DND-41 (cell line): ENCODE results near the gene C19orf33.
"Not testable (repeated sequence)": the region's sequence is repeated elsewhere in the genome, so short reads cannot be mapped to it uniquely, and the experiment has no call there.

Experiments
- ATAC-seq: fragments of 200-7000 bp; cut with Tn5 transposase; 3 replicates; pipeline ENCODE4 v1.9.1; 2021; ENCODE audit warnings: low read depth; ENCODE audit not compliant: insufficient read depth
- DNase-seq: peaks from one replicate; pipeline ENCODE4 v3.0.0-alpha.2; 2020
- H2AFZ ChIP-seq: 2 replicates; pipeline ENCODE4 v1.6.0; 2012; ENCODE audit warnings: low read depth, low read length
- H3K27ac ChIP-seq: 2 replicates; pipeline ENCODE4 v1.5.1; 2012; ENCODE audit warnings: low read length, inconsistent platforms
- H3K27me3 ChIP-seq: fragments of 200-600 bp; sonication (generic); 2 replicates; pipeline ENCODE4 v1.6.0; 2012; ENCODE audit warnings: low read length, mild to moderate bottlenecking, inconsistent platforms; ENCODE audit not compliant: insufficient read depth, poor library complexity
- H3K36me3 ChIP-seq: 2 replicates; pipeline ENCODE4 v1.5.1; 2012; ENCODE audit warnings: low read length, inconsistent platforms; ENCODE audit not compliant: insufficient read depth
- H3K4me1 ChIP-seq: 2 replicates; pipeline ENCODE4 v1.5.1; 2012; ENCODE audit warnings: mild to moderate bottlenecking, low read length; ENCODE audit not compliant: insufficient read depth
- H3K4me2 ChIP-seq: 2 replicates; pipeline ENCODE4 v1.6.0; 2012; ENCODE audit warnings: mild to moderate bottlenecking, moderate library complexity, low read length, inconsistent platforms; ENCODE audit not compliant: insufficient read depth
- H3K4me3 ChIP-seq, 2 experiments: fragments of 200-600 bp in 1 of 2; shearing (Covaris generic) in 1 of 2; 2 replicates each; pipeline ENCODE4 v1.5.1; 2012 to 2016; ENCODE audit warnings: inconsistent platforms in 2 of 2, low read length in 2 of 2, mild to moderate bottlenecking in 2 of 2, low read depth in 1 of 2, moderate library complexity in 1 of 2
- H3K79me2 ChIP-seq: 2 replicates; pipeline ENCODE4 v1.6.0; 2012; ENCODE audit warnings: low read length, inconsistent platforms; ENCODE audit not compliant: insufficient read depth
- H3K9ac ChIP-seq: 2 replicates; pipeline ENCODE4 v1.6.0; 2012; ENCODE audit warnings: low read depth, mild to moderate bottlenecking, inconsistent platforms, low read length, moderate library complexity
- H3K9me3 ChIP-seq: 2 replicates; pipeline ENCODE4 v1.5.1; 2012; ENCODE audit warnings: low read length, moderate library complexity, mild to moderate bottlenecking, inconsistent platforms; ENCODE audit not compliant: insufficient read depth, severe bottlenecking
- H4K20me1 ChIP-seq: 2 replicates; pipeline ENCODE4 v1.6.0; 2012; ENCODE audit warnings: low read length; ENCODE audit not compliant: insufficient read depth
- EZH2 ChIP-seq: IDR thresholded peaks from 3 replicates; pipeline ENCODE4 v1.6.1; 2012; ENCODE audit warnings: borderline replicate concordance, low read depth, mild to moderate bottlenecking, moderate library complexity, low read length, inconsistent platforms; ENCODE audit not compliant: severe bottlenecking
- TF ChIP-seq, protein P1 (sequence below): IDR thresholded peaks from 2 replicates; pipeline ENCODE4 v1.5.1; 2012; ENCODE audit warnings: borderline replicate concordance, low read length, moderate library complexity, mild to moderate bottlenecking; ENCODE audit not compliant: poor library complexity, severe bottlenecking; ENCODE audit errors: extremely low read depth

Gene C19orf33

DNA sequence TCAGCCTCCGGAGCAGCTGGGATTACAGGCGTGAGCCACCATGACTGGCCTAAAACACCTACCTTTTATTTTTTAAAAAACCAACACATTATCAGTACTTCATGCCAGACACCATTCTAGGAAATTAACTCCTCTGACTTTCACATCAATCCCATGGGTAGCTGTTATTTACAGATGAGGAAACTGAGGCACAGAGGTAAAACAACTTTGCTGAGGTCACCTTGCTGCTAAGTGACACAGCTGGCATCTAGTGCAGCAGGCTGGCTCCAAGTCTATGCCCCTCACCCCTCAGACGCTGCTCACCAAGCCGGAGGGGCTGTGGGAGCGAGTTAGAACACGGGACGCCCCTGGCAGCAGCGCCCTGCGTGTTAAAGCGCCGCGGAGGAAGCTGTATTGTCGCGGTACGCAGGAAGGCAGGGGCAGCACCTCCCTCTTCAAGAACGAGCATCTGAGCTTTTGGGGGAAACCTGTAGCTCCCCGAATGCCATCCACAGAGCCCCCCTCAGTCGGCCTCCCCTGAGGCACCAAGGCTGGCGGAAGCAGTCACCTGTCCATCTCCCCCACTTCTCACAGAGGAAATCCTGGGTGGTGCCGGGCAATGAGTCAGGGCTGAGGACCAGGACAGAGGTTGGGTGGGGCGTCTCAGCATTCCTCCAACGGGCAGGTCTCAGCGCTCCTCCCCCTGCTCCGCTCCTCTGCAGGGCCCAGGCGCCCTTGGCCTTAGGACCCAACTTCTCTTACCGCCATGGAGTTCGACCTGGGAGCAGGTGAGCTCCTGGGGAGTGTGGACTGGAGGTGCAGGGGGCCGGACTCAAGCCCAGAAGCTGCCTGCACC lies at the start of gene C19orf33:
C19orf33 (plus strand) TSS at position 735 of the 835 bp plus-strand sequence; CDS start at position 746, 11 bp downstream.
- Histone ChIP-seq H3K27me3 (no peaks in the 10 kb centered on the region), H4K20me1 (0 out of 2 replicates have a peak, but pooled peaks cover 6% of the 10 kb centered on the region), H3K36me3 (peaks cover 34% of the 10 kb centered on the region), H3K4me2 (no peak within 1 kb of the TSS), H3K27ac (no peak within 1 kb of the TSS), H3K9ac (no peak within 1 kb of the TSS), H3K79me2 (no peaks in the 10 kb centered on the region), H3K4me1 (no peaks in the 10 kb centered on the region), H2AFZ (no peak within 1 kb of the TSS), H3K4me3 (no peak within 1 kb of the TSS), H3K9me3 (no peaks in the 10 kb centered on the region)
- DNase-seq: no peak
- no peak for TF ChIP-seq EZH2
- TF ChIP-seq, protein P1, sequence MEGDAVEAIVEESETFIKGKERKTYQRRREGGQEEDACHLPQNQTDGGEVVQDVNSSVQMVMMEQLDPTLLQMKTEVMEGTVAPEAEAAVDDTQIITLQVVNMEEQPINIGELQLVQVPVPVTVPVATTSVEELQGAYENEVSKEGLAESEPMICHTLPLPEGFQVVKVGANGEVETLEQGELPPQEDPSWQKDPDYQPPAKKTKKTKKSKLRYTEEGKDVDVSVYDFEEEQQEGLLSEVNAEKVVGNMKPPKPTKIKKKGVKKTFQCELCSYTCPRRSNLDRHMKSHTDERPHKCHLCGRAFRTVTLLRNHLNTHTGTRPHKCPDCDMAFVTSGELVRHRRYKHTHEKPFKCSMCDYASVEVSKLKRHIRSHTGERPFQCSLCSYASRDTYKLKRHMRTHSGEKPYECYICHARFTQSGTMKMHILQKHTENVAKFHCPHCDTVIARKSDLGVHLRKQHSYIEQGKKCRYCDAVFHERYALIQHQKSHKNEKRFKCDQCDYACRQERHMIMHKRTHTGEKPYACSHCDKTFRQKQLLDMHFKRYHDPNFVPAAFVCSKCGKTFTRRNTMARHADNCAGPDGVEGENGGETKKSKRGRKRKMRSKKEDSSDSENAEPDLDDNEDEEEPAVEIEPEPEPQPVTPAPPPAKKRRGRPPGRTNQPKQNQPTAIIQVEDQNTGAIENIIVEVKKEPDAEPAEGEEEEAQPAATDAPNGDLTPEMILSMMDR: no peak
- no peak; the same call in 2 of the 3 replicates for ATAC-seq

DNA sequence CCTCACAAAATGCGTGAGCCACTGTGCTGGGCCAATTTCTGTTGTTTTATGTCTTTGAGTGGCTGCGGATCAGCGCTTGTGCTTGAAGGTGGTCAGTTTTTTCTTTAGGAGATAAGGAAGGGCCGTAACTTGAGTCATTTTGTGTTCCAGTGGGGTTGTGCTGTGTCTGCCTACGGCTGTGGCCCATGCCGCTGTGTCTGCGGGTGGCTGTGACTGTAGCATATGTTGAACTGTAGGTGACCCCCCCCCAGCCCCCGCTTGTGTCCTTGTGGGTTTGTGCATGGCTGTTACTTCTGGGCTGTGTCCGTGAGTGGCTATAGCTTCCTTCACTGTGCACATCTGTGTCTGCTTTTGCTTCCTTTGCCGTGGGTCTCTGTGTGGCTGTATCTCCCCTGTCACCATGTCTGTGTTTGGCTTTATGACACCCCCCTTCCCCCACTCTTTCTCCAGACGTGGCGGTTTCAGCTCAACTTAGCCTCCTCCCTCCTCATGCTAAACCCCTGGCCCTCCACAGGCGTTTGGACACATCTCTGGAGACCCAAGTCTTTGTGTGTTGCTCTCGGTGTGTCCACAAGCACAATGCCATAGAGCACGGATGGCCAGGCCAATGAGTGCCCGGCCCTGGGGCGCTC lies 48.6 kb upstream of the C19orf33 start:
- Histone ChIP-seq H3K9ac (no peak overlapping the region), H3K79me2 (no peaks in the 10 kb centered on the region), H3K27ac (no peak overlapping the region), H3K9me3 (no peaks in the 10 kb centered on the region), H3K4me2 (no peak overlapping the region), H3K36me3 (no peaks in the 10 kb centered on the region), H2AFZ (no peak overlapping the region), H3K27me3 (no peaks in the 10 kb centered on the region), H3K4me3 (no peak overlapping the region), H4K20me1 (no peaks in the 10 kb centered on the region), H3K4me1 (no peaks in the 10 kb centered on the region)
- DNase-seq (no peak), ATAC-seq (no peak)
- TF ChIP-seq EZH2: no peak
- TF ChIP-seq, protein P1: no peak

DNA sequence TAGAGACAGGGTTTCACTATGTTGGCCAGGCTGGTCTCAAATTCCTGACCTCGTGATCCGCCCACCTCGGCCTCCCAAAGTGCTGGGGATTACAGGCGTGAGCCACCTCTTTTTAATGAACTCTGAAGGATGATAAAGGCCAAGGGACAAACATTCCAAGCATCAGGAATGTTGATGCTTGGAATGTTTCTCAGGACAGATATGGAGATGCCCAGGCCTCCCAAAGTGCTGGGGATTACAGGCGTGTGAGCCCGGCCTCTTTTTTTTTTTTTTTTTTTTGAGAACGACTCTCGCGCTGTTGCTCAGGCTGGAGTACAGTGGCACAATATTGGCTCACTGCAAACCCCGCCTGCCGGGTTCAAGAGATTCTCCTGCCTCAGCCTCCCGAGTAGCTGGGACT lies 42.1 kb upstream of the C19orf33 start:
- not testable (repeated sequence) for DNase-seq, H2AFZ ChIP-seq, ATAC-seq, H3K4me1 ChIP-seq, H3K4me2 ChIP-seq, H3K27ac ChIP-seq, H3K79me2 ChIP-seq, H3K9ac ChIP-seq, H3K9me3 ChIP-seq, H4K20me1 ChIP-seq, H3K27me3 ChIP-seq, H3K4me3 ChIP-seq, H3K36me3 ChIP-seq

DNA sequence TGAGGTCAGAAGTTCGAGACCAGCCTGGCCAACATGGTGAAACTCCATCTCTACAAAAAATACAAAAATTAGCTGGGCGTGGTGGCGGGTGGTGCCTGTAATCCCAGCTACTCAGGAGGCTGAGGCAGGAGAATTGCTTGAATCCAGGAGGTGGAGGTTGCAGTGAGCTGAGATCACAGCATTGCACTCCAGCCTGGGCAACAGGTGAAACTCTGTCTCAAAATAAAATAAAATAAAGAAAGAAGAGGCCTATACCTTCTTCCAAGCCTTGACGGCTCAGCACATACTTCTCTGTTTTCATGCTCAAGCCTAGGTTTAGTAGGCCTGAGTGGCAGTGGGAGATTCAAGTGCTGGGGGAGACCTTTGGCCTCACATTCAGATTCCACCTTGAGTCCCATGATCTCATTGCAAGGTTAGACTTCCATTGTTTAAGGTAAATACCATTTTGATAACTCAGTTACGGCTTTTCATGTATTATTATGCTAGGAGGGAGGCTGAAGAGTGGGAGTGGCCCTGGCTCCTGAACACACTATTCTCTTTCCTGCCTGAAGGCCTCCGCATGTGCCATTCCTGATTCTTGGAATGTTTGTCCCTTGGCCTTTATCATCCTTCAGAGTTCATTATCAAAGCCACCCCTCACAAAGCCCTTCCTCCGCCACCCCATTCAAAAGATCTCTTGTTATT lies 41.3 kb upstream of the C19orf33 start:
- H3K4me3 ChIP-seq: no peak overlapping the region
- no peak overlapping the region for H3K27ac ChIP-seq
- no peak for ATAC-seq
- H3K4me2 ChIP-seq: no peak overlapping the region
- H3K79me2 ChIP-seq: no peaks in the 10 kb centered on the region
- TF ChIP-seq, protein P1: no peak
- no peak for TF ChIP-seq EZH2
- H3K9ac ChIP-seq: no peak overlapping the region
- DNase-seq: no peak
- H3K9me3 ChIP-seq: no peaks in the 10 kb centered on the region
- no peaks in the 10 kb centered on the region for H3K4me1 ChIP-seq
- no peaks in the 10 kb centered on the region for H4K20me1 ChIP-seq
- H3K27me3 ChIP-seq: no peaks in the 10 kb centered on the region
- no peak overlapping the region for H2AFZ ChIP-seq
- H3K36me3 ChIP-seq: no peaks in the 10 kb centered on the region
